GM21381 (cell line): ENCODE results near the gene TBATA.

Source experiments
- ATAC-seq: cut with Tn5 transposase; IDR thresholded peaks from one replicate; pipeline ENCODE4 v1.9.1; 2021; ENCODE audit warnings: mild to moderate bottlenecking, moderate library complexity; ENCODE audit not compliant: unreplicated experiment

Gene TBATA

GRCh38 chr10:70747192-70747965, 37.8 kb downstream of the TBATA start:
- ATAC-seq = no peak

GRCh38 chr10:70745555-70745954, 39.6 kb downstream of the TBATA start:
- no peak for ATAC-seq

GRCh38 chr10:70744617-70745143, 40.5 kb downstream of the TBATA start:
- ATAC-seq = no peak

- no peak for ATAC-seq
Measured at GRCh38 chr10:70743879-70744278, 41.3 kb downstream of the TBATA start.

DNA sequence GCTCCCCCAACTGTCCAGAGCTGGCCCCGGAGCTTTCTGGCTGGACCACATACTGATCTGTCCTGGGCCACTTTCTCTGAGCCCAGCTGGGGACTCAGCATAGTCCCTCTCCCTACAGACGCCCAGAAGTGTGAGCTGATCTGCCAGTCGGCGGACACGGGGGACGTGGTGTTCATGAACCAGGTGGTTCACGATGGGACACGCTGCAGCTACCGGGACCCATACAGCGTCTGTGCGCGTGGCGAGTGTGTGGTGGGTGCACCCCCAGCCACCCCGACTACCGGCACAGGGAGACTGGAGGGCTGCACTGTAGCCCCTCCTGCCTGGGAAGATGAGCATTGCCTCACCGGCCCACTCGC, 41.8 kb downstream of the TBATA start:
- no peak for ATAC-seq

GRCh38 chr10:70742537-70743429, 42.4 kb downstream of the TBATA start:
- no peak for ATAC-seq

DNA sequence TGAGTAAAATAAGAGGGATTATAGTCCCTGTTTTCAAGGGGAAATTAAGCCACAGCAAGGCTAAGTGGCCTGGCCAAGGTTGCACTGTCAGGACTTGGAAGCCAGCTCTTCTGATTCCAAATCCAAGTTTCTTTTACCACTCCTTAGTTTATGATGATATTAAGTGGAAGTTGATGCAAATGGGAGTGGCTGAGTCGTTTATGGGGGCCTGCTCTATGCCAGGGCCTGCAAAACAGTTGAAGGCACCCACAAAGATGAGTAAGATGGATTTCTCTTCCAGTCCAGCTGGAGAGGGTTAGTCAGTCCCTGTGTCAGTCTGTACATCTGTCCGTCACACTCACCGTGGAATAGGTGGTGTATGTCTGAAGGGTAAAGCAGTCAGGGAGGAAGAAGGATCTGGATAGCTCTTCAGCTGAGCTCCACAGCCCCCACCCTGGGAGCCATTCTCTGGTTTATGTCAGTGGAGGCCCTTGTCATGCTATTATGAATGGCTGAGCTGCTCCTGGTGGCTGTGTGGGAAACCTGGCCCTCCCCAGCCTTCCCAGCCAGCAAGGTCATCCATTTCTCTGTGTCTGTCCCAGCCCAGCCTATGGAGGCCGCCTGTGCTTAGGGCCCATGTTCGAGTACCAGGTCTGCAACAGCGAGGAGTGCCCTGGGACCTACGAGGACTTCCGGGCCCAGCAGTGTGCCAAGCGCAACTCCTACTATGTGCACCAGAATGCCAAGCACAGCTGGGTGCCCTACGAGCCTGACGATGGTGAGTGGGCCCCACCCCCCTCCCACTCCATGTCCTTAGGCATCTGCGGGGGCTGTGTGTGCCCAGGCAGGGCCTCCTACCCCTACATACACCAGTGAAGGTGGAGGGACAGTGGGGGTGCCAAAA, 44.5 kb downstream of the TBATA start:
- ATAC-seq = no peak

DNA sequence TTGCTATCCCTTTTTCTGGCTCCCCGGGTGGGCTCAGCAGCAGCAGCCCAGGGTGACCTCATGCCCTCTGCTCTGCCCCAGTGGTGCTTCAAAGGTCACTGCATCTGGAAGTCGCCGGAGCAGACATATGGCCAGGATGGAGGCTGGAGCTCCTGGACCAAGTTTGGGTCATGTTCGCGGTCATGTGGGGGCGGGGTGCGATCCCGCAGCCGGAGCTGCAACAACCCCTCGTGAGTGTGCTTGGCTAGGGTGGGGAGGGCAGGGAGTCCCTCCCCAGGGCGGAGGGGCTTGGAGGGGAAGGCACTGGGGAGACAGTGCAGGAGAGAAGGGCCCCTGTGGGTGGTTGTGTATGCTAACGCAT, 46.4 kb downstream of the TBATA start:
- no peak for ATAC-seq

DNA sequence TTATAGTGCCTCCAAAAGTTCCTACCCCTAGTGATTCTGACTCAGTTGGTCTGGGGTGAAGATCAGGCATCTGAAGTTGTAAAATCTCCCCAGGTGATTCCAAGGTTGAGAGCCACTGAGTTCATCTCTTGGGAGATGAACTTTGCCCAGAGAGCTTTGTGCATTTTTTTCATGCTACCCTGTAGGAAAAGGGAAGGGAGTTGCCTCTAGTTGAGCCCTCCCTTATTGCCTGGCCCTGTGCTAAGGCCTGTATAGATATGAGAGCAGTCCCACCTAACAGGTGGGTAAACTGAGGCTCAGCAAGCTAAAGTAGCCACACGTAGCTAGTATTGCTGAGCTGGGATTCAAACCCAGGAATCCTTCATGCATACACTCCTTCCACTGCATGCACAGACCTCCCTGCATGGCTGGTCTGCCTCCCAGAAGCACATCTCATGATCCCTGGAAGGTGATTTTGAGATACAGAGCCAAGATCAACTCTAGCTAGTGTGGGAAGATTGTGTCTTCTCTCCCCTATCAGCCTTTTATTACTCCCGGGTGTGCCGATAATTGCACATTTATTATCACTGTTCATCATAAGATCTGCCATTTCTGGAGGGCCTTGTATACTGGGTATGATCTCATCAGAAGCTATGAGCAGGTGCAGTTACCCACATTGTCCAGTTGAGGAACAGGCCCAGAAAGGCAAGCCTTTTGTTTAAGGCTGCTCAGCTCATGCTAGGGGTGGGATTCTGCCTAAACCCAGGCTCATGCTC, 47.0 kb downstream of the TBATA start:
- no peak for ATAC-seq

- no peak for ATAC-seq
Measured at GRCh38 chr10:70737250-70737649, 47.9 kb downstream of the TBATA start.

GRCh38 chr10:70736525-70736924, 48.7 kb downstream of the TBATA start:
- no peak for ATAC-seq

DNA sequence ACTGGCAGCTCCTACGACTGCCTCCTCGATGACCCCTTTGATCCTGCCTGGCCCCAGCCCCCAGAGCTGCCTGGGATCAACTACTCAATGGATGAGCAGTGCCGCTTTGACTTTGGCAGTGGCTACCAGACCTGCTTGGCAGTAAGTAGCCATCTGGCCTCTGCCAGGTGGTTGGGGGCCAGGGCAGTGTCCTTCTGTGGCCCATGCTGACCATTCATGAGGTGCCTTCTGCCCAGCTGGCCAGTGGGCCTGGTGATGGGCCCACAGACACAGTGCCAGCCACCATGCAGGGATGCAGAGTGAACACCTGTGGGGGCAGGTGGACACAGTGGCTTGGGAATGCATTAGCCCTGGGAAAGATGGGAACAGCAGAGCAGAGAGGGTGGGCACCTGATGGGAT, 50.0 kb downstream of the TBATA start:
- no peak for ATAC-seq

DNA sequence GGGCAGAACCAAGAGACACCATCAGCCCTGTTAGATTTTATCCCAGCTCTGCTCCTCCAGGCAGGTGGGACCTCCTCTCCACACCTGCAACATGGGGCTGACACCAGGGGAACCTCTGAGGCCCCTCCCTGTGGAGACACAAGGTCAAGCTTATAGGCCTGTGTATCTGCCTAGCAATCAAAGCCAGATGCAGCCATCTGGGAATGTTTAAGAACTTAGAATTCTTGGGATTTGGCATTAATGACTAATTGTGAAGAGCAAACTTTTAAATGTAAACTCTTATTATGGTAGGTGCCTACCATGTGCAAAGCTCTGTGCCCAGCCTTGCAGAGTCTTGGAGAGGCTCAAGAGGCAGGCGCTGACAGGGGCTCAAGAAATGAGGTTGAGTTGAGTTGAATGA, 52.1 kb downstream of the TBATA start:
- ATAC-seq = no peak

DNA sequence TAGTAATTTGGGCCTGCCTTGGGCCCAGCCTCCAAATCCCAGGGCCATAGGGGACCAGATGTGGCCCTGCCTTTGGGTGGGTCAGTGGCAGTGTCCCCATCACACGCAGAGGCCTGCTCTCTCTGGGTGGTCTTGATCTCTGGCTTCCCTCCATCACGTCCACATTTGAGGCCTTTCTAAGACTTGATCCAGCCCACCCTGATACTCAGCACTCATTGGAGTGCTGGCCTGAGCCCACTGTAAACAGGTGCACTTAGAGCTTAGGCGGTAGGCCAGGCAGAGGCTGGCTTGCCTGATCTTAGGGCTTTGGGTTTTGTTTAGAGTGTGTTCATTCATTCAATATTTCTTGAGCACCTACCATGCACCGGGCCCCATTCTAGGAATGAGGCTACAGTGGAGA, 52.6 kb downstream of the TBATA start:
- no peak for ATAC-seq

- no peak for ATAC-seq
Measured at GRCh38 chr10:70730955-70731354, 54.2 kb downstream of the TBATA start.

DNA sequence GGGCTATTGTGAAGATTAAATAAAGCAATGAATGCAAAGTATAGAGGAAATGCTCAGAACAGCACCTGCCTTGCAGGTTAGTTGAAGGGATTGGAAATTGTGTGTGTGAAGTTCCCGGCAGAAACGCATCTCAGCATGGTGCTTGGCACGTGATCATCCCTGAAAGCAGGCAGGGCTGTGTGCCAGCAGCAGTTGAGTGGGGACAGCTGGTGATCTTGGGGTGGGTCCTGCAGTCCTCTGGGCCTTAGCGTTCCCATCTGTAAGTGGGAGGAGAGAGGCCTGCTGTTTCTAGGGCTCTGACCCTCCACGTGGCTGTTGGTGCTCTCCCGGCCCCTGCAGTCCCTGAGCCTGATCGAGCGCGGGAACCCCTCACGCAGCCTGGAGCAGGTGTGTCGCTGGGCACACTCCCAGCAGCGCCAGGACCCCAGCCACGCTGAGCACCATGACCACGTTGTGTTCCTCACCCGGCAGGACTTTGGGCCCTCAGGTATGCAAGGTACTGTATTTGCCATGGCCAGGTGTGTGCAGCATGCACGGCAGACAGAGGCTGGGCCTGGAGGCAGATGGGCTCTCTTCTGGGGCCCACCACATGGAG, 55.3 kb downstream of the TBATA start:
- ATAC-seq = no peak

DNA sequence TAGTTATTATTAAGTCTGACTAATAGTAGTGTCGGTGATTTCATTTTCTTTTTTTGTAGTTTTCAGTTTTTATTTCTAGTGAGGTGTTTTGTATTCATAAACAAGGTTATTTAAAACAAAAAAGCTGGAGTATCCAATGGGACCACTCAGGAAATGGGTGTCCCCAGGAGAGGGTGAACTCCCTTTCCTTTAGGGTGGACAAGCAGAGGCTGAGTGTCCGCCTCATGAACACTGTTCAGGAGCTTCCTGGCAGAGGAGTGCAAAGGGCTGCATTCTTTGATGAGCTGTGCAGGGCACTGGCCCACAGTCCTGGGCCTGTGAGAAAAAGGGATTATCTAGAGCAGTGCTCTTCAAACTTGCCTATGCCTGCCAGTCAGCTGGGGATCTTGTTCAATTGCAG, 56.8 kb downstream of the TBATA start:
- no peak for ATAC-seq

DNA sequence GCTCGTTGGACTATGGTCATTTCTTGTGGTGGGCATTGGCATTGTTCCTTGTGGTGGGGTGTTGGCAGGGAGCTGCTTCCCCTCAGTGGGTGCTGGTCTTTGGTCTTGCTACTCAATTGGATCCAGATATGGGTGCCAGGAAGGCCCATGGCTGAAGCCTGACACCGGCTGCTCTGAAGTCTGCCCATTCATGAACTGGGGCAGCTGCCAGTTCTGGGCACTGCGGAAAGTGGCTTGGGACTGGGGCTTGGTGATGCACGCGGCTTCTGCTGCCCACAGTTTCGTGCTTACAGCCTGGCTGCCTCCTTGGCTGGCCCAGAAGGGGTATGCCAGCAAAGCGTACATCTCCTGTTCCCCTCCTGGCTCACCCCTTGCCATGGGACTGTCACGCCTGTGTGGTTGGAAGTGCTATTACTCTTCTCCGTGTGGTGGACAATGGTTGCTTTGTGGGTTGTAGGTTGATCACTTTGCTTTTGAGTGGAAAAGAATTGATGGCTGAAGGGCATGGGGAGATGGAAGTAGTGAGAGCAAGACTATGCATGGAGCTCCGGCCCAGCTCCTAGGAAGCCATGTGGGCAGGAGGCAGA, 58.2 kb downstream of the TBATA start:
- no peak for ATAC-seq

DNA sequence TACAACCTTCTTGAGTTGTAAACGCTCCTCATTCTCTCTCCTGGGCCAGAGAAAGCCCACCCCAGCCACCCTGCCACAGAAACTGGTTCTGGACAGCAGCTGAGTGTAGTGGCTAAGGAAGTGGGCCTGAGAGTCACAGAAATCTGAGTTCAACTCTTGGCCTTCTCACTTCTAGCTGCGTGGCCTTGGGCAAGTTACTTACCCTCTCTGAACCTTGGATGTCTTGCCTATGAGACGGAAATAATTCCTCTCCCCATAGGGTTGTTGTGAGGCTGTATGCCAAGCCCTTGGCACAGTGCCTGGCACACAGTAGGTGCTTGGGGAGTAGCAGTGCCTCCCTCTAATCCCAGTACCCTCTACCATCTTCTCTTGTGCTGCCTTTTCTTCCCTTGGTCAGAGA, 61.4 kb downstream of the TBATA start:
- no peak for ATAC-seq
